ES-I3 (cell line): ENCODE results near the gene PIANP.
"Not testable (repeated sequence)": the region's sequence is repeated elsewhere in the genome, so short reads cannot be mapped to it uniquely, and the experiment has no call there.

ENCODE experiments used
- H3K36me3 ChIP-seq: 2 replicates; pipeline ENCODE4 v1.6.1; 2013; ENCODE audit warnings: mild to moderate bottlenecking, low read length, control low read depth, moderate library complexity; ENCODE audit not compliant: insufficient read depth
- H3K4me1 ChIP-seq: 2 replicates; pipeline ENCODE4 v1.6.1; 2013; ENCODE audit warnings: mild to moderate bottlenecking, control low read depth, low read length; ENCODE audit not compliant: insufficient read depth
- H3K9ac ChIP-seq: 2 replicates; pipeline ENCODE4 v1.6.1; 2013; ENCODE audit warnings: low read depth, mild to moderate bottlenecking, low read length, moderate library complexity
- H3K9me3 ChIP-seq: 2 replicates; pipeline ENCODE4 v1.6.1; 2013; ENCODE audit warnings: mild to moderate bottlenecking, low read length, moderate library complexity; ENCODE audit not compliant: control insufficient read depth, insufficient read depth

Gene PIANP, protein sequence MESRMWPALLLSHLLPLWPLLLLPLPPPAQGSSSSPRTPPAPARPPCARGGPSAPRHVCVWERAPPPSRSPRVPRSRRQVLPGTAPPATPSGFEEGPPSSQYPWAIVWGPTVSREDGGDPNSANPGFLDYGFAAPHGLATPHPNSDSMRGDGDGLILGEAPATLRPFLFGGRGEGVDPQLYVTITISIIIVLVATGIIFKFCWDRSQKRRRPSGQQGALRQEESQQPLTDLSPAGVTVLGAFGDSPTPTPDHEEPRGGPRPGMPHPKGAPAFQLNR

DNA sequence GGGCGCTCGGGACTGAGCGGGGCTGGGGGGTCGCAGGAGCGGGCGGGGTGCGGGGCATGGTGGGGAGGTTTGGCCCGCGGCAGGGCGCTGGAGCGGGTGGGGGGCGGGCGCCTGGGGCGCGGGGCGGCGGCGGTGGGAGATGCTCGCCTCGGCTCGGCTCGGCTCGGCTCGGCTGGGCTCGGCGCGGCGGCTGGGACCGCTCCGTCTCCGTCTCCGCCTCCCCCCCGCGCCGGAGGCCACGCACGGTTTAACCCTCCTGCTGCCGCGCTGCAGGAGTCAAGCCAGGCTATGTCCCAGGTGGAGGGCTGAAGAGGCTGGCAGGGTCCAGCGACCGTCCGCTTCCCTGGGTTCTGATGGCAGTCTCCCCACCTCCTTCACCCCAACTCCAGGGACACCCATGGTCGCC, at the start of gene PIANP:
Gene PIANP (minus strand): TSS at position 170 of the 406 bp plus-strand sequence. CDS start 2,754 bp downstream, outside the sequence.
- H3K36me3 ChIP-seq: no peaks in the 10 kb centered on the region
- H3K4me1 ChIP-seq: no peaks in the 10 kb centered on the region
- H3K9ac ChIP-seq: peak within 1 kb of the TSS; percentile 79
- H3K9me3 ChIP-seq: no peaks in the 10 kb centered on the region

DNA sequence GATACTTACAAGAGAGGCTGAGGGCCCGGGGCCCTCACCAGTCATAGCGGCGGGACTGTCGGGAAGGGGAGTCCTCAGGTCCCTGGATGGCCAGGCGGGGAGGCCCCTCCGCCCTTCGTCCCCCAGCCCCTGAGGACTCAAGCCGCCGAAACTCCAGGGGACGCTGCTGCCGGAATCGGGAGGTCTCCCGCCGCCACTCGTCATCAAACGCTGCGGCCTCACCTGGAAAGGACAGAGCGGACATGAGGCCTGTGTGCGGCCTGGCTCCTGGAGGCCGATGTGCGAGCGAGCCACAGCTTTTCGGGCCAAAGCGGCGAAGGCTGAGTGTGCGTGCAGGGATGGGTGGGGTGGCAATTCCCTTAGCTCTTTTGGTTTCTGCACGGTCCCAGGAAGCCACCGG, 48.1 kb upstream of the PIANP start:
- Histone ChIP-seq H3K9ac (no peak overlapping the region), H3K4me1 (peaks cover 6% of the 10 kb centered on the region), H3K9me3 (no peaks in the 10 kb centered on the region), H3K36me3 (peaks cover 30% of the 10 kb centered on the region)

DNA sequence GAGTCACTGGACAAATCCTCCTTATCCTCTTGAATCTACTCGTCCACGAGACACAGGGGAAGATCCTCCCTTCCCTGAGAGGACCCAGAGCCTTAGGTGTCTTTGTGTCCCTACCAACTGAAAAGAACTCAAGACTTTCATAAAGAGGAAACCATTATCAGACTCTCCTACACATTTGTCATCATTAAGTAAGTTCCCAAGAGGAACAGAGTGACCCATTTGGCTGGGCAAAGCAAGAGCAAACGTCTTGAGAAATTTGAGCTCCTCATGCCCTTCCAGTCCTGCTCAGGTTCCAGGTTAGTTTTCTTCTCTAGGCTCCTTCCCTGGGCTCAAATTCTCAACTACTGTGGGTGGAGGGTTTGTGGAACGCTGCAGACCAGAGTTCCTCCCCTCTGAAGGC, 46.6 kb upstream of the PIANP start:
- Histone ChIP-seq H3K36me3 (peaks cover 30% of the 10 kb centered on the region), H3K9ac (no peak overlapping the region), H3K9me3 (no peaks in the 10 kb centered on the region), H3K4me1 (peaks cover 5% of the 10 kb centered on the region; the same call in 1 of the 2 replicates)

DNA sequence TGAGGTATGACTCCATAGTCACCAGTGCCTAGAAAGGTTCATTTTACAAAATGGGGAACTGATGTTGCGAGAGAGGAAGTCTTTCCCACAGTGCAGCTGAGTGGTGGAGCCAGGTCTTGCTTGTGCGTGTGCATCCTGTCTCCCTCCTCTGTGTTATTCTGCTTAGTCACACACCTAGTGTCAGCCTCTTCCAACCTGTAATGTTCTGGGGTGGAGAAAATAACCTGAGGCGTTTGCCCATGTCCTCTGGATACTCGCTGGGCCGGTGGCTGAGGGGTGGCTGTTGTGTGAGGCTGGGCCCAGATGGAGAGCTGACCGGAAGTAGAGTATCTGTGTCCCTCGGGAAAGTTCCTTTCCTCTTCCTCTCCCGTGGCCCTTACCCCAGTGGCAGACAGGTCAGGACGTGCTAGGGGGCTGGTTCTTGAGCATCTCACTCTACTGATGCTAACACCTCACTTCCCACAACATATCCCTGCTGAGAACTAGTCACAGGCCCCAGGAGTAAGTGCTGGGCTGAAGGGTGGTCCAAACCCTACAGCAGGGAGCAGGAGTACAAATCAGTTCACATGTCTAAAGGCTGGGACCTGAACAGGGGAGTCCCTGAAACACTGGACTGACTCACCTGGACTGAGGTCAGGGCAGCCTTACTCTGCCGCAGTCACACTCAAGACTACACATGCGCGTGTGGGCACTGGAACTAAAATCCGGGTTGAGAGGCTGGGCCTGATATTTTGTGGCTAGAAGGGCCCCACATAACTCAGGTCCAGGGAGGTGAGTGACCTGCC, 45.3 kb upstream of the PIANP start:
- Histone ChIP-seq H3K4me1 (no peaks in the 10 kb centered on the region), H3K9ac (no peak overlapping the region), H3K9me3 (no peaks in the 10 kb centered on the region), H3K36me3 (peaks cover 20% of the 10 kb centered on the region)

DNA sequence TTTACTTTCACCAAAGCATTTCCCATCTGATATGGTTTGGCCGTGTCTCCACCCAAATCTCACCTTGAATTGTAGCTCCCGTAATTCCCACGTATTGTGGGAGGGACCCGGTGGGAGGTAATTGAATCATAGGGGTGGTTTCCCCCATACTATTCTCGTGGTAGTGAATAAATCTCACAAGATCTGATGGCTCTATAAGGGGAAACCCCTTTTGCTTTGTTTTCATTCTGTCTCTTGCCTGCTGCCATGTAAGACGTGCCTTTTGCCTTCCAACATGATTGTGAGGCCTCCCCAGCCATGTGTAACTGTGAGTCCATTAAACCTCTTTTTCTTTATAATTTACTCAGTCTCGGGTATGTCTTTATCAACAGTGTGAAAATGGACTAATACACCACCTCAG, 42.7 kb upstream of the PIANP start:
- H3K9ac ChIP-seq, H3K9me3 ChIP-seq, H3K4me1 ChIP-seq, H3K36me3 ChIP-seq: not testable (repeated sequence)

DNA sequence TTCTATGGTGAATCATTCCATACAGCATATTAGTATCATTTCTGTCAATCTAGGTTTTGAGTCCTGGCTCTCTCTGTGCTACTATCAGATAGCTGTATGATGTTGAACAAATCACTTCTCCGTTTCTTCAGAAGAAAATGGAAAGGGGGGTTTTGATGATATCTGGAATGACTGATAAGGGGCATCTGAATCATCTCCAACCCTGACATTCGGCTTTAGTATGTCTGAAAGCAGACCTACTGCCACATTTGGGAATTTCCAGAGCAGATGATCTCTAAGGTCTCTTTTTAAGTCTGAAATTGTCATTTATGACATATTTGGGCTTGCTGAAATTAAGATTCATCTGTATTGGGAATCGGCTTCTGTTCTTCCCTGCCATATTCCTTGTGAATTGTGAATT, 42.2 kb upstream of the PIANP start:
- H3K4me1 ChIP-seq: no peaks in the 10 kb centered on the region
- no peaks in the 10 kb centered on the region; the same call in 1 of the 2 replicates for H3K36me3 ChIP-seq
- H3K9me3 ChIP-seq: no peaks in the 10 kb centered on the region
- no peak overlapping the region for H3K9ac ChIP-seq

DNA sequence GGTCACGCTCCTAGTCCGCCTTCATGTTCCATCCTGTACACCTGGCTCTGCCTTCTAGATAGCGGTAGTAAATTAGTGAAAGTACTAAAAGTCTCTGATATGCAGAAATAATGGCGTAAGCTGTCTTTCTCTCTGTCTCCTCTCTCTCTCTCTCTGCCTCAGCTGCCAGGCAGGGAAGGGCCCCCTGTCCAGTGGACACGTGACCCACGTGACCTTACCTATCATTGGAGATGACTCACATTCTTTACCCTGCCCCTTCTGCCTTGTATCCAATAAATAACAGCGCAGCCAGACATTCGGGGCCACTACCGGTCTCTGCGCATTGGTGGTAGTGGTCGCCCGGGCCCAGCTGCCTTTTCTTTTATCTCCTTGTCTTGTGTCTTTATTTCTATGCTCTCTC, 41.5 kb upstream of the PIANP start:
- not testable (repeated sequence) for H3K36me3 ChIP-seq, H3K9me3 ChIP-seq, H3K4me1 ChIP-seq, H3K9ac ChIP-seq

DNA sequence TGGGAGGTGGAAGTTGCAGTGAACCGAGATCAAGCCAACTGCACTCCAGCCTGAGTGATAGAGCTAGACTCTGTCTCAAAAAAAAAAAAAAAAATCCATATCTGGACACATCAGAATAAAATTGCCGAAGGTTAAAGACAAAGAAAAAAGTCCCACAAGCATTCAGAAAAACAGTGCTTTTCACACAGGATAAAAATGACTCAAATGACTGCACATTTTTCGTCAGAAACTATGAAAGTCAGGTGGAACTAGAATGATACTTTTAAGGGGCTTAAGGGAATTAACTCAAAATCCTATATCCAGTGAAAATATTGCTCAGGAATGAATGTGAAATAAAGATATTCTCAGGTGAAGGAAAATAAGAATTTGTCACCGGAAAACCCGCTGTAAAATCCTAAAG, 36.1 kb upstream of the PIANP start:
- no peaks in the 10 kb centered on the region for H3K36me3 ChIP-seq
- no peak overlapping the region for H3K9ac ChIP-seq
- H3K9me3 ChIP-seq: peaks cover 3% of the 10 kb centered on the region; the same call in 1 of the 2 replicates
- no peaks in the 10 kb centered on the region for H3K4me1 ChIP-seq

DNA sequence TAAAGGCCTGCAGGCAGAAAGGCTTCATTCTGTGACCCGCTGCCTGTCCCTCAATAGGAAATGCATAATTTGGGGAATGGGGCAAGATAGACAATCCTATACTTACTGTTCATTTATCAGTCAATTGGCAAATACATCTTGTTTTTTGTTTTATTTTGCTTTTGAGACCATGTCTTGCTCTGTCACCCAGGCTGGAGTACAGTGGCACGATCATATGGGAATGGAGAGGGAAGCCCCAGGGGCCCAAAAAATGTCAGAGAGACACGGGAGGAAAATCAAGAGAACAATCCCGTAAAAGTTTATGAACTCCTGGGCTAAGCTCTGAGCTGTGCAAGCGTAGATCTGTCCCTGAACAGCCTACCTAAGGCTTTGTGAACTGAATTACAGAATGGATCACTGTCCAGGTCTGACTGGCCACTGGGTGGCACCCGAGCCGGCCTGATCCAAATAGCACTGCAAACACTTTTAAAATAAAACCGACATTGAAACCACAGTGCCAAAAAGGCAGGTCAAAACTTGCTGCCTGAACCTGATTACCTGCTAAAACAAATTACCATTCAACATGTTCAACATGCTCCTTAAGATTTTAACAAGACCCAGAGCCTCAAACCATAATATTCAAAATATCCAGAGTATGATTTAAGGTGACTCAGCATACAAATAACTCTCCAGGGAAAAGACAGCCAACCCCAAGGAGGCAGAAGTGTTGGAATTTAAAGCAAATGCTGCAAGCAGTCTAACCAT, 35.0 kb upstream of the PIANP start:
- Histone ChIP-seq H3K36me3 (peaks cover under 1% of the 10 kb centered on the region; the same call in 1 of the 2 replicates), H3K9me3 (peaks cover 3% of the 10 kb centered on the region; the same call in 1 of the 2 replicates), H3K9ac (no peak overlapping the region), H3K4me1 (no peaks in the 10 kb centered on the region)

DNA sequence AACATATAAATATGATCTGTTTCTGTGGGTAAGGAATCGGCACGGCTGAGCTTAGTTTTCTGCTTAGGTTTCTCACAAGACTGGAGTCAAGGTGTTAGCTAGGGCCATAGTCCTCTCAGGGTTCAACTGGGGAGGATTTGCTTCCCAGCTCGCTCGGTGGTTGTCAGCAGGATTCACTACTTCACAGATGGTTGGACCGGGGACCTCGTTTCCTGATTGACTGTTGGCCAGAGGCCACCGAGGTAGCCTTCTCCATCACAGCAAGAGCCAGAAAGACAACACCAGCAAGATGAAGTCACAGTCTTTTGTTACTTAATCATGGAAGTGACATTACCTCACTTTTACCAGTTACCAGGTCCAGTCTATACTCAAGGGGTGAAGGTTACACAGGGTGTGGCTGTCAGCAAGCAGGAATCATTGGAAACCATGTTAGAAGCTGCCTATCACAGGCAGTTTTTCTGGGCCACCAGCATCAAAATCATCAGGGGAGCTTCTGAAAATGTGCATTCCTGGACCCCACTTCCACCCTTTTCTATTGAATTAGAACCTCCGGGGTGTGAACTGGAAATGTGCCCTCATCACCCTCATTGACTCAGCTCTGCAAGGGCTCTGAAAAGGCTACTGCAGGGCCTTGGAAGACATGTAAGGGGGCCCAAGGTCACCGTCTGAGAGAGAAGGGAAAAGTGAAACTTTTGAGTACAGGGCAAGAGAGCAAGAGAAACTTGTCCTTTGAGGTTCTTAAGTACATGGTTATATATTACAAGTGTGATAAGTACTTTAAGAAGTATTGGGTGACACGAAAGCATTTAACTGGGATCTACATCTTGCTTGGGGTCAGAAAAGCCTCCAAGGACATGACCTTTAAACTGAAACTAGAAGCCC, 34.1 kb upstream of the PIANP start:
- Histone ChIP-seq H3K9ac (no peak overlapping the region), H3K4me1 (no peaks in the 10 kb centered on the region), H3K9me3 (peaks cover 3% of the 10 kb centered on the region; the same call in 1 of the 2 replicates), H3K36me3 (peaks cover 9% of the 10 kb centered on the region)

DNA sequence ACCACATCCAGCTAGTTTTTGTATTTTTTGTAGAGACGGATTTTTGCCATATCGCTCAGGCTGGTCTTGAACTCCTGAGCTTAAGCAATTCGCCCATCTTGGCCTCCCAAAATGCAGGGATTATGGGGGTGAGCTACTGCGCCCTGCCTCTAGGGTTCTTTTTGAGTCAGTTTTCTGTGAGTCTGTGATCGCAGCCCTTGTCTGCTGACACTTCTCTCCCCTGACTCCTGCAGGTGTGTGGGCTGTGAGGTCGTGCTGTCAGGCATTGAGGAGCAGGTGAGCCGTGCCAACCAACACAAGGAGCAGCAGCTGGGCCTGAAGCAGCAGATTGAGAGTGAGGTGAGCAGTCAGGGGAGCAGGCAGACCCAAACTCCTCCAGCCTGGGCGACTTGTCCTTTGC, 29.6 kb upstream of the PIANP start:
- Histone ChIP-seq H3K36me3 (peaks cover 16% of the 10 kb centered on the region), H3K9ac (no peak overlapping the region), H3K4me1 (no peaks in the 10 kb centered on the region), H3K9me3 (no peaks in the 10 kb centered on the region)

DNA sequence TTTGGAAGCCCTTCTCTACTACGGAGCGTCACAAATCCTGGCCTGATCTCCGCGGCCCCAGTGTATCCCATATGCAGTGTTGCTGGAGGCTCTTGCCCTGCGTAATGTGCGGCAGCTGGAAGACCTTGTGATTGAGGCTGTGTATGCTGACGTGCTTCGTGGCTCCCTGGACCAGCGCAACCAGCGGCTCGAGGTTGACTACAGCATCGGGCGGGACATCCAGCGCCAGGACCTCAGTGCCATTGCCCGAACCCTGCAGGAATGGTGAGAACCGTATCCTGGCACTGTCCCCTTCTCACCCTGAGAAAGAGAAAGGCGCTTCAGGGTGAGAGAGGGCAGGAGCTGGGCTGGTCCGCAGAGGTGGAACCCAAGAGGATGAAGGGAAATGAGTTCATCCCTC, 28.6 kb upstream of the PIANP start:
- Histone ChIP-seq H3K9me3 (no peaks in the 10 kb centered on the region), H3K9ac (no peak overlapping the region), H3K4me1 (no peaks in the 10 kb centered on the region), H3K36me3 (peaks cover 16% of the 10 kb centered on the region)

DNA sequence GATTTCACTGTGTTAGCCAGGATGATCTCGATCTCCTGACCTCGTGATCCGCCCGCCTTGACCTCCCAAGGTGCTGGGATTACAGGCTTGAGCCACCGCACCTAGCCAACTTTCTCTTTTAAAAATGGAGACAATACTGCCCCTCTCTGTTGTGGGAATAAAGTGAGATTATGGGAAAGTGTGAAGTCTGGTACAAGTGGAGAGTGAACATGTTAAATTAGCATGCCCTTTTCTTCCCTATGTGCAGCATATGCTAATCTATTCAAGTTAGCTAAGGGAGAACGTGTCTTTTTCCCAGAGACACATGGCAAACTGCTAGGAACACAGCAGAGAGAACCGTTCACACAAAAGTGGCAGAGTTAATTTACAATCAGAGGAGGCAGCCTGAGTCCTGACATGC, 24.7 kb upstream of the PIANP start:
- Histone ChIP-seq H3K36me3 (peaks cover 13% of the 10 kb centered on the region), H3K9ac (no peak overlapping the region), H3K9me3 (no peaks in the 10 kb centered on the region), H3K4me1 (no peaks in the 10 kb centered on the region)

DNA sequence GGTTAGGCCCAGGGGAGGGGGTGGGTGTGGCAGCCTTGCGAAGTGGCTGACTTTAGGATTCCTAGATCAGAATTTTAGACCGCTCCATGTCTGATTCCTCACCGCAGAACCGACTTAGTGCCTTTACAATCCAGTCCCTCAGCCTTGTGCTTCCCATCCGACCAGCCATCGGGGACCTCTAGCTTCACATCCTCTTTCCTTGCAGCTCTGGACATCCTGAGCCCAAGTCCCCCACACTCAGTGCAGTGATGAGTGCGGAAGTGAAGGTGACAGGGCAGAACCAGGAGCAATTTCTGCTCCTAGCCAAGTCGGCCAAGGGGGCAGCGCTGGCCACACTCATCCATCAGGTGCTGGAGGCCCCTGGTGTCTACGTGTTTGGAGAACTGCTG, 23.8 kb upstream of the PIANP start:
- Histone ChIP-seq H3K9ac (peak overlapping the region; percentile 77), H3K9me3 (no peaks in the 10 kb centered on the region), H3K36me3 (peaks cover 4% of the 10 kb centered on the region), H3K4me1 (no peaks in the 10 kb centered on the region)
